Vagina (tissue), 2 donors: ENCODE data around the gene SUPV3L1.

Experiments
- POLR2AphosphoS5 ChIP-seq, 2 donors: sonication (generic); formaldehyde crosslinking; IDR thresholded peaks; one replicate each; pipeline ENCODE4 v1.9.0; 2017; ENCODE audit warnings: antibody characterized with exemption in 2 of 2, mild to moderate bottlenecking in 2 of 2, low read depth in 1 of 2; ENCODE audit not compliant: insufficient read depth in 1 of 2
- TF ChIP-seq, protein P1 (sequence below), 3 experiments: fragments of 450-650 bp in 2 of 3; fragments of 200-600 bp in 1 of 3; sonication (generic) in 1 of 3; IDR thresholded peaks; one replicate each; pipeline ENCODE4 v1.5.1; 2017 to 2019; ENCODE audit warnings: antibody characterized with exemption in 3 of 3, mild to moderate bottlenecking in 2 of 3, moderate library complexity in 2 of 3

DNA sequence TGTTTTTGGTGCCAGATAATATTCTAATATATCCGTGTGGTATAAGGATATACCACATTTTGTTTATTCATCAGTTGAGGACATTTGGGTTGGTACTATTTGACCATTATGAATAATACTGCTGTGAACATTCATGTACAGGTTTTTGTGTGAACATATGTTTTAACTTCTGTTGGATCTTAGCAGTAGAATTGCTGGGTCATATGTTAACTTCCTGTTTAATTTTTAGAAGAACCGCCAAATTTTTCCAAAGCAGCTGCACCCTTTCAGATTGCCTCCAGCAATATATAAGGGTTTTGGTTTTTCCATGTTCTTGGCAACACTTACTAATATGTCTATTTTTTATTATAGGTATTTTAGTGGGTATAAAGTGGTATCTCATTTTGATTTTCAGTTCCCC, 33.3 kb upstream of the SUPV3L1 start:
- TF ChIP-seq, protein P1, sequence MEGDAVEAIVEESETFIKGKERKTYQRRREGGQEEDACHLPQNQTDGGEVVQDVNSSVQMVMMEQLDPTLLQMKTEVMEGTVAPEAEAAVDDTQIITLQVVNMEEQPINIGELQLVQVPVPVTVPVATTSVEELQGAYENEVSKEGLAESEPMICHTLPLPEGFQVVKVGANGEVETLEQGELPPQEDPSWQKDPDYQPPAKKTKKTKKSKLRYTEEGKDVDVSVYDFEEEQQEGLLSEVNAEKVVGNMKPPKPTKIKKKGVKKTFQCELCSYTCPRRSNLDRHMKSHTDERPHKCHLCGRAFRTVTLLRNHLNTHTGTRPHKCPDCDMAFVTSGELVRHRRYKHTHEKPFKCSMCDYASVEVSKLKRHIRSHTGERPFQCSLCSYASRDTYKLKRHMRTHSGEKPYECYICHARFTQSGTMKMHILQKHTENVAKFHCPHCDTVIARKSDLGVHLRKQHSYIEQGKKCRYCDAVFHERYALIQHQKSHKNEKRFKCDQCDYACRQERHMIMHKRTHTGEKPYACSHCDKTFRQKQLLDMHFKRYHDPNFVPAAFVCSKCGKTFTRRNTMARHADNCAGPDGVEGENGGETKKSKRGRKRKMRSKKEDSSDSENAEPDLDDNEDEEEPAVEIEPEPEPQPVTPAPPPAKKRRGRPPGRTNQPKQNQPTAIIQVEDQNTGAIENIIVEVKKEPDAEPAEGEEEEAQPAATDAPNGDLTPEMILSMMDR (IDR thresholded peaks at IDR 0.05), result no peak
- TF ChIP-seq POLR2AphosphoS5 (IDR thresholded peaks at IDR 0.05; ENCODE audit: insufficient read depth in 1 of 2, low read depth in 1 of 2), result no peak
